HG02938 (cell line): Measurements from ENCODE around the gene SMIM11.
"Not testable (repeated sequence)": the region's sequence is repeated elsewhere in the genome, so short reads cannot be mapped to it uniquely, and the experiment has no call there.

Experiments used
- ATAC-seq: cut with Tn5 transposase; IDR thresholded peaks from one replicate; pipeline ENCODE4 v1.9.1; 2021; ENCODE audit warnings: mild to moderate bottlenecking, moderate library complexity; ENCODE audit not compliant: unreplicated experiment

Gene SMIM11

DNA sequence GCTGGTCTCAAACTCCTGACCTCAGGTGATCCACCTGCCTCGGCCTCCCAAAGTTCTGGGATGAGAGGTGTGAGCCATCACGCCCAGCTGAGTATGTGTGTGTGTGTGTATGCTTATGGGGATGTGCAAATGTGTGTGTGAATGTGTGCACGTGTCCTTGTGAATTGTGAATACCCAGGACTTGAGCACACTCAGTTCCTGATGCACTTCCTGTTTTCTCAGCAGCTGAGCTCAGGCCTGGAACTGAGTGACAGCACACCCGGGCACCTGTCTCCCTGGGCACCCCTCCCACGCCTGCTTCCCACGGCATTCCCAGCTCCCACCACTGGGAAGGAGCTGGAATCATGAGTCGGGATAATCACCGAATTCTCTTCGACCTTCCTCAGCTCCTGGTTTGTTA lies 32.0 kb downstream of the SMIM11 start:
- ATAC-seq, result not testable (repeated sequence)

DNA sequence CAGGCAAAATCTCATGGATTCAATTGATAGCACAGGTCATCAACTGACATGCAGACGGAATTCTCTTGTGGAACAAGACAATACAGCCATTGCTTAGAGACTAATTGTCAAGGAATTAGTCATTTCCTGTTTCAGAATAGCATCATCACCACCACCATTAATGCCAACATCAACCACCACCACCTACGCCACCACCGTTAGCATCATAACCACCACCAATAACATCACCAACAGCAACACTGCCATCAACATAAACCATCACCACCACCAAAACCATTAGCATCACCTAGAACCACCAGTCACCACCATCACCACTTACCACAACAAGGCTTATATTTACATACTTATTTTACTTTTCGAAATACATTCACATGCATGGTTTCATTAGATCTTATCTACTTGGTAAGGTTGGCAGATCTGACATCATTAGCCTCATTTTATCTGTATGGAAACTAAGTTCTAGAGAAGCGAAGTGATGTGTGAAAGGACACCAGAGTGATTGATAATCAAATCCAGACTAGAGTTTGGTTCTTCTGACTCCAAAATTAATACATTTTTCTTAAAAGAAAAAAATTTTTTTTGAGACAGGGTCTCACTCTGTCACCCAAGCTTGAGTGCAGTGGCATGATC lies 42.3 kb downstream of the SMIM11 start:
- ATAC-seq, result not testable (repeated sequence)

DNA sequence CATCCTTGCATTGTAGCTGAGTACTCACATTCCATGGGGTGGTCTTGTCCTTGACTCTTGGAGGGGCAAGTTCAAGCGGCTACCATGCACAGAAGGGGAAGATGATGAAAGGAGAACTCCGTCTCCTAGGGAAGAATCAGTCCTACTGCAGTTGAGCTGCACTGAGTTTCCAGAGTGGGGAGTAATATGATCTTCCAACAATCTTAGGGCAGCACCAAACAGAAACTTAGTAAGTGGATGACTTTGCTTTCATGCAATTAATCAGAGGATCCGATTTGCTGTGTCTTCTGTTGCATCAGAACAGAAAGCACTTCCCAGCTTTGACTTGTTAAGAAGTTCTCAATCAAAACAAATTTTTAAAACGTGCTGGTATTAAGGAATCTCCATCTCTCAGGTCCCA lies 48.5 kb downstream of the SMIM11 start, which contains the start of gene SMIM34:
Gene SMIM34 (minus strand): TSS at position 147 of the 400 bp plus-strand sequence. CDS start 112 bp downstream, at position 35.
- ATAC-seq, result not testable (repeated sequence)

GRCh38 chr21:34427339-34427738 lies 52.0 kb downstream of the SMIM11 start:
- not testable (repeated sequence) for ATAC-seq

DNA sequence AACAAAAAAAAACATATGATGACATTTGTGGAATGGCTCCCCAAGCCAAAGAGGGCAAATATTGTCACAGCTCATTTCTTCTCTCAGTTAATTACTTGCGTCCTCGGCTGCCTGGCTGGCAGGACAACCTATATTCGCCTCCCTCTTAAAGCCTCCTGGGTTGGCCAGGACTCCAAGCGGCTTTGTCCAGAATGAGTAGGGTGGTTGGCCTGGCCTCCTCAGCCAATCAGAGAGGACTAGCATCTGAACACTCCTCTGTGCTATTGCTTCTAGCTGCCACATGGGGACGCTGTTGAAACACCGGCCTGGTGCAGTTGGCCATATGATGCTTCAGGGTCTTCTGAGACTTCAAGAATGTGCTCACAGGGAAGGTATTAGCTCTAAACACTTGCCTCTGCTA lies 53.1 kb downstream of the SMIM11 start:
- not testable (repeated sequence) for ATAC-seq

DNA sequence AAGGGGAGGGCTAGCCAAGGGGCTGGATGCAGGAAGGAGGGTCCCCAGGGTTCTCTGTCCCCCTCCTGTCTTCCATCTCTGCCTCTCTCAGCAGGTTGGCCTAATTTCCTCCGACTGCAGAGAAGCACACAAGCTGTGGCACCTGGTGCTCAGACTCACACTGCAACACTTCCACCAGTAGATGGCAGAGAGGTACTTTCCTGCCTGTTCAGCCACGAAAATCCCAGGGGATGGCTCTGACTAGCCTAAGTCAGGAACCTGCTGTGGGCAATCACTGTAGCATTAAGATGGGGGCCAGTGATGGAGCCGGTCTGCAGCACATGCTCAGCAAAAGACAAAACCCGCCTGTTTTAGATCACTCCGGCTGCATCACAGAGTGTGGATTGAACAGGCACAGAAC lies 54.4 kb downstream of the SMIM11 start:
- not testable (repeated sequence) for ATAC-seq
